ENCODE measurements around the gene APOBEC4.
"Not testable (repeated sequence)": the region's sequence is repeated elsewhere in the genome, so short reads cannot be mapped to it uniquely, and the experiment has no call there.

The APOBEC4 gene, protein sequence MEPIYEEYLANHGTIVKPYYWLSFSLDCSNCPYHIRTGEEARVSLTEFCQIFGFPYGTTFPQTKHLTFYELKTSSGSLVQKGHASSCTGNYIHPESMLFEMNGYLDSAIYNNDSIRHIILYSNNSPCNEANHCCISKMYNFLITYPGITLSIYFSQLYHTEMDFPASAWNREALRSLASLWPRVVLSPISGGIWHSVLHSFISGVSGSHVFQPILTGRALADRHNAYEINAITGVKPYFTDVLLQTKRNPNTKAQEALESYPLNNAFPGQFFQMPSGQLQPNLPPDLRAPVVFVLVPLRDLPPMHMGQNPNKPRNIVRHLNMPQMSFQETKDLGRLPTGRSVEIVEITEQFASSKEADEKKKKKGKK

DNA sequence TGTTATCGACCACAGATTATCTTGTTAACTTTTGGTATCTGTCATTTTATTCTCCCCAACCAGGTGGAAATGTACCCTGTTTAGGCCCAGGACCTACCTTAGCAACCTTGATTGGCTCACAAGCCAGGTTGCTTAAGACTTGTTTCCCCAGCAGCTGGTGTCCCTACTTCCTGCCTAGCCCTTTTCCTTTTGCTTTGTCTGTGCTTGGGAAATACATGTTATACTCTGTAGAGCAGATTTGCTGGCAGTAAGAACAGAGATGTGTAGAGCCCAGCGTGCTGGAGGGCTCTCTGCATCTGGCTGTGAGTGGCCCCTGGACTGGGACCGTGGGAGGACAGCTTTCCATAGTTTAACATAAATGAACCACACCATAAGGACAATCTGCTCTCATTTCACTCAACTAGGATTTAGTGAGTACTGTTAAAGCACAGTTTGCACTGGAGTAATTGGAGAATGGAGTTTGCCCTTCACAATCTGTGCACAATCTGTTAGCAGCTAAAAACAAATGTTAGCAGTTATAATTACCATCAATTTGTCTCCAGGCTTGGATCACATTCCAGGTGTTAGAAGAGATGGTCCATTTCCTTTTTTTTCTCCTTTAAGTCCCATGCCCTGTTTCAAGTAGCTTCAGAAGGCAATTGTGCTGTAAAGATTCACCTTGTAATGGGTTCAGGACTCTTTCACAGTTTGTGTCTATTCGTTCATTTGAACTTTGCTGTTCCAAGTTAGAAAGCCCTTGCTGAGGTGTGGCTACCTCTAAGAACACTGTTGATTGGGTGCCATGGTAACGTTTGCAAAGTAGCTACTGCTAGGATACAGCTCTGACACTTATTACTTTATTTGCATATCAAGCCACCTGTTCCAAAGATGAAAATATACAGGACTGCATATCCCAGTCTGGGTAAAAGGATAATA, at the start of gene APOBEC4:
Gene APOBEC4, minus strand, starts transcription at position 770 of the 915 bp plus-strand sequence. CDS start 4,535 bp downstream, outside the sequence.
- DNase-seq (ENCODE audit: low spot score), result no peak

DNA sequence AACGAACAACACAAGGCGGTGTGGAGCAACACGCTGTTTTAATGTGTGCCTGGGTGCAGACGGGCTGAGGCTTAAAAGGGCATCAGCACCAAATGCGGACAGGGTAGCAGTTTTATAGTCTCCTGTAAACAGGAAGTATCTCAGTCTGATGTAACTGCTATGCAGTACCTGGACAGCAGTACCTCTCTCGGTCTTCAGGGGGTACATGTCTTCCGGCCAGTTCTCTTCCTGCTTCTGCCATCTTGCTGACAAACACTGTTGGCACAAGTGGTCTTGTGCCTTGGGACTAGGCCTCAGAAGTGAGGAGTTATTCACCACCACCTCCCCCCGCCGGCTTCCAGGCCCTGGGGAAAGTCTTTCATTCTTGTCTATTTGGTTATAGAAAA, 49.7 kb upstream of the APOBEC4 start:
- no peak for DNase-seq (ENCODE audit: low spot score)

- DNase-seq (ENCODE audit: low spot score), result no peak
These were observed 49.1 kb upstream of the APOBEC4 start for GRCh38 chr1:183702087-183702812.

DNA sequence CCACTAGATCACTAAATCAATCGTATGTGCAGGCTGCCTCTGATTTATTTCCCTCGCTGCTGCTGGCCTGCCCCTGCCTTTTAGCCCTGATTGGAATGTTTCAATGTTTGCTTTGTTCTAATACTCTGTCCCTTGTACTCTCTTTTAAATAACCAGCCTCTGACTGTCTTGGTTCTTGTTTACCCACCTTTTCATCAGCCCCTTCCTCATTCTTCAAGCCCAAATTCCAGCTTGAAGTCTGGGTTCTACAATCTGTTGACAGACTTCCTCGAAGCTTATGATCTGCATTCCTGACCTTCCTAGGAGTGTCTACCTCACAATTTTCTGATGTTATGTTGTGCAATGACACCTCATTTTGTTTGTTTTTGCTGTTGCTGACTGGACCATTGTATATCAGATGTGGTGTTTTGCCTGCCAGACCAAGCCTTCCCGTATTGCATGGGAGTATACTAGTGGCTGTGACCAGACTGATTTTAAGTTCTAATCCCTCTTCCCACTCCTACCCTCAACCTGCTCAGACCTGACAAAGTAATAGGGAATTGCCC, 46.6 kb upstream of the APOBEC4 start:
- DNase-seq (ENCODE audit: low spot score), result peak; percentile 21

- DNase-seq (ENCODE audit: low spot score), result no peak
These were observed 44.9 kb upstream of the APOBEC4 start for GRCh38 chr1:183697814-183698590.

- DNase-seq (ENCODE audit: low spot score), result no peak
These were observed 43.9 kb upstream of the APOBEC4 start for GRCh38 chr1:183696981-183697380.

GRCh38 chr1:183694755-183695154, 41.6 kb upstream of the APOBEC4 start:
- DNase-seq (ENCODE audit: low spot score), result no peak

- no peak for DNase-seq (ENCODE audit: low spot score)
These were observed 41.0 kb upstream of the APOBEC4 start for GRCh38 chr1:183694066-183694465.

GRCh38 chr1:183693521-183693920, 40.4 kb upstream of the APOBEC4 start:
- DNase-seq (ENCODE audit: low spot score), result no peak

GRCh38 chr1:183689762-183690204, 36.7 kb upstream of the APOBEC4 start:
- DNase-seq (ENCODE audit: low spot score), result no peak

DNA sequence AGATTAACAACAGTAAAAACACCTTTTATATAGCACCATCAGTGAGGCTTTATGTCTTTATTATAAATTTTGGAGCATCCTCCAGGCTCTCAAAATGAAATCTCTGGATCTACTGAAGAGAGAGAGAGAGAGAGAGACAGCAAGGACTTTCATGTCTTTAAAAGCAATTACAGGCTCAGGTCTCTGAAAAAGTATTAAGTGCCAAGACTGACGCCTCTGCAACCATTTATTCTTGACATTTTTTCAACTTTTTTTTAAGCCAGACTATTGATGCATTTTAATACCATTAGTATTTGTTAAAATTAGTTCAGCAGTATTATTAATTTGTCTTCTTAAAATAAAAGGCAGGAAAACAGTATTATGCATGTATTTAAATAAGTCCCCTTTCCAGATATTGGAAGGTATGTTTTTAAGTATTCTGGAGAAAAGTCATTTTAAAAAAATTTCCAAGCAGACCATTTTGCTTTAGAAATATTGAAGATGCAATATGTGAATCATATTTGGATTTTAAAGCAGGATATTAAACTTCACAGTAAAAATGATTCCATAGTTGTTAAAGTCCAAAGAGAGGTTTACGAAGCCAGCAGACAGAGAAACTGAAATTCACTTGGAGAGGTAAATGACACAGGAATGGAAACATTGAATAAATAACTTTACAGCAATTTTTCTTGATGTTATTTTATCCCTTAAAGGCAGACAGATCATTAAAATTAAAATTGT, 35.4 kb upstream of the APOBEC4 start:
- no peak for DNase-seq (ENCODE audit: low spot score)

DNA sequence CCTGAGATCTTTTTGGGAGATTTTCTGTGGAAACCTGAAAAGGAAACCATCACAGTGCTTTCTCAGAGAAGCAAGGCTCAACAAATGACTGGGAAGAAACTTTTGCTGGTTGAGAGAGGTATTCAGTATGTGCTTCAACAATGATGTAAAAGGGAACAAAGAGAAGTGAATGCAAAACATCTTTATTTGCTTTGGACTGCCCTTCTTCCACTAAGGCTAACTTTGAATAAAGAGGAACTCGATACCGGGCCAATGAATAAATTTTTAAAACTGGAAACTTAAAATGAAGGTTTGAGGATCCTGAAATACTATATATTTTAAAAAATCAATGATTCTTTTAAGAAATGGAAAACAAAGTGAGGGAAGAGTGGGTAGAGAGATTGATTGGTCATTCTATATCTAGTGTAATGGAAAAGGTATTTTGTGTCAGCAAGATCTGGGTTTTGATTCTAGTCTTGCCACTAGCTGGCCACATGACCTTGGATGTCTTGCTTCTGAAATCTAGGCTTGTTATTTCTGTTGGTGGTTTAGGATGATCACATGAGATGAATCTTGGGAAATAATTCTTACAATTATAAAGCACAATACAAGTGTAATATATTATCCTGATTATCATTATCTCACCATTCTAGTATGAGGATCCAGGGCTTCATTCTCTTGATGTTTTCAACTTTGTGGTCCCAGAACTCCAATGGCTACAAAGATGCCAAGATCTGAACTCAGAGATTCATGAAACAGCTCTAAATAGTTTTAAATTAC, 34.6 kb upstream of the APOBEC4 start:
- no peak for DNase-seq (ENCODE audit: low spot score)

DNA sequence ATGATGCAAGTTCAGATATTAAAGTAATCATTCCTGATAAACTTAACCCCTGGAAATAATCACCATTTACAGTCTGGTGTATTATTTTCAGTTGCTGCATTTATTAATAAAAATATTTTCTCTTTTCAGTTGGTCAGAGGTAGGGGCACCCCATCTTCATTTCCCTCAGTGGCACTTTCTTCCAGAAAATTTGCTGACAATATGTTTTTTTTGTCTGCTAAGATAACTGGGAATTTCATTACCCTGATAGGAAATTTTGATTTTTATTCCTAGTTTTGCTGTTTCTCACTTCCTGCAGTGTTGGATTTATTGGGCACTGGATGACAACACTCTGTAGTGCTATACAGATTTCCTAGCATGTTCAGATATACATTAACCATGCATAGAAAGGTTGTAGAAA, 33.1 kb upstream of the APOBEC4 start:
- no peak for DNase-seq (ENCODE audit: low spot score)

DNA sequence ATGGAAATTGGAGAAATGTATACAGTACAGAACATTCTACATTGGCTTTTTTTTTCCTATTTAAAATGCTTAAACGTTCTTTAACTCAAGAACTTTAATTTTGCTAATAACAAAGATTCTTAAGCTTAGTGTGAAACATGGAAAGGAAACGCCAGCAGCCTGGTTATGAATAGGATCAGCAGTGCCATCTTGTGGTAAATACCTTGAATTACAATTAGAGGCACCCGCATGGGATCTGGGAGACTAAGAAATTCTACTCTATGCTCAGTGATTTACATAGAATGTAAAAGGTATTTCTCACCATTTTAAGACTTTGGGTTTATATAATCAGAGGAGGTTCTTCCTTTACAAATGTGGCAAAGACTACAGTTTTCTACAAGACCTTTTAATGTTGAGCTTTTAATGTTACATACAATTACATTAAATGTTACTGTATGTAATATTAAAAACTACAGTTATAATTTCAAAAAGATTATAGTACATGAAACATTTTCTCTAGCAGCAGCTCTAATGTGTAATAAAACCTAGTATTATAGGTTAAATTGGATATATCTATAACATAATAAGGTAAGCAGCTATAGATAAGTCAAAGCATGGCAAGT, 32.1 kb upstream of the APOBEC4 start:
- DNase-seq (ENCODE audit: low spot score), result peak; percentile 76

GRCh38 chr1:183679363-183679762, 26.2 kb upstream of the APOBEC4 start:
- DNase-seq (ENCODE audit: low spot score), result not testable (repeated sequence)

GRCh38 chr1:183678819-183679218, 25.7 kb upstream of the APOBEC4 start:
- DNase-seq (ENCODE audit: low spot score), result no peak

GRCh38 chr1:183676586-183677189, 23.6 kb upstream of the APOBEC4 start:
- DNase-seq (ENCODE audit: low spot score), result peak; percentile 86

GRCh38 chr1:183675883-183676585, 22.9 kb upstream of the APOBEC4 start:
- DNase-seq (ENCODE audit: low spot score), result no peak
